Choroid plexus epithelial cell (primary cell): Measurements from ENCODE around the gene BRICD5.

Experiments used
- DNase-seq: peaks from one replicate; pipeline ENCODE4 v3.0.0-alpha.2; 2010; ENCODE audit warnings: low read depth
- H3K4me3 ChIP-seq: 2 replicates; pipeline ENCODE4 v1.5.1; 2011; ENCODE audit warnings: low read depth, mild to moderate bottlenecking, control low read depth, low read length, moderate library complexity
- TF ChIP-seq, protein P1 (sequence below): conservative IDR thresholded peaks from 2 replicates; pipeline ENCODE4 v1.5.1; 2011; ENCODE audit warnings: low read depth, mild to moderate bottlenecking, control low read depth, inconsistent platforms, low read length, moderate library complexity

Gene BRICD5

DNA sequence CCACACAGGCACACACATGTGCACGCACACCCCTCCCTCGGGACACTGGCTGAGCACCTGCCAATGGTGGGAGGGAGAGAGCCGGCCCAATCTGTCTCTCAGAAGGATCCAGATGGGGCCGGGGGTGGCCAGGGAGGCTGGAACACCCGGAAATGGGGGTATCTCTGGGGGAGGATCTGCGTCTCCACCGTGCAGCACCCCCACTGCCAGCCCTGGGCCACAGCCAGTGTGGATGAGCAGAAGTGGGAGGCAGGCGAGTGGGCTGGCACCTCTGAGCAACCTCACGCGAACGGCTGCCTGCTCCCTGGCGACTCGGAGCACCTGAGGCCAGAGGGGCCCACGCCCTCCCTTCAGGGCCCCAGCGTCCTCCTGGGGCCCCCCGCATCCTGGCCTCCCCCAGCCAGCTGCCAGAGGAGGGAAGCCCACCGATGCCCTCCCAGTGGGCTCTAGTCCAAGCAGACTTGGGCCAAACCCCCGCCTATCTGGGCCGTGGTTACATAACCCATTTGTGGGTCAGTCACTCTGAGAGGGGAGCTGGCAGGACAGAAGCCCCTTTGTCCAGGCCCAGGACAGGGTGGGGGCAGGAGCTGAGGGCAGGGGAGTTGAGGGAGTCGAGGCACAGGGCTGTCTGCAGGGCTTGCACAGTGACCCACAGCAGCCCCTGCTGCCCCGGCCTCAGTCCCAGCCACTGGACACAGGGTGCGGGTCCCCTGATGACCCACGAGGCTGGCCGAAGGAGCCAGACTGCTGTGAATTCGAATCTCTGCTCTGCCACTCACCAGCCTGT, 19.8 kb downstream of the BRICD5 start:
- no peak for DNase-seq
- H3K4me3 ChIP-seq: no peak overlapping the region
- TF ChIP-seq, protein P1, sequence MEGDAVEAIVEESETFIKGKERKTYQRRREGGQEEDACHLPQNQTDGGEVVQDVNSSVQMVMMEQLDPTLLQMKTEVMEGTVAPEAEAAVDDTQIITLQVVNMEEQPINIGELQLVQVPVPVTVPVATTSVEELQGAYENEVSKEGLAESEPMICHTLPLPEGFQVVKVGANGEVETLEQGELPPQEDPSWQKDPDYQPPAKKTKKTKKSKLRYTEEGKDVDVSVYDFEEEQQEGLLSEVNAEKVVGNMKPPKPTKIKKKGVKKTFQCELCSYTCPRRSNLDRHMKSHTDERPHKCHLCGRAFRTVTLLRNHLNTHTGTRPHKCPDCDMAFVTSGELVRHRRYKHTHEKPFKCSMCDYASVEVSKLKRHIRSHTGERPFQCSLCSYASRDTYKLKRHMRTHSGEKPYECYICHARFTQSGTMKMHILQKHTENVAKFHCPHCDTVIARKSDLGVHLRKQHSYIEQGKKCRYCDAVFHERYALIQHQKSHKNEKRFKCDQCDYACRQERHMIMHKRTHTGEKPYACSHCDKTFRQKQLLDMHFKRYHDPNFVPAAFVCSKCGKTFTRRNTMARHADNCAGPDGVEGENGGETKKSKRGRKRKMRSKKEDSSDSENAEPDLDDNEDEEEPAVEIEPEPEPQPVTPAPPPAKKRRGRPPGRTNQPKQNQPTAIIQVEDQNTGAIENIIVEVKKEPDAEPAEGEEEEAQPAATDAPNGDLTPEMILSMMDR: no peak

DNA sequence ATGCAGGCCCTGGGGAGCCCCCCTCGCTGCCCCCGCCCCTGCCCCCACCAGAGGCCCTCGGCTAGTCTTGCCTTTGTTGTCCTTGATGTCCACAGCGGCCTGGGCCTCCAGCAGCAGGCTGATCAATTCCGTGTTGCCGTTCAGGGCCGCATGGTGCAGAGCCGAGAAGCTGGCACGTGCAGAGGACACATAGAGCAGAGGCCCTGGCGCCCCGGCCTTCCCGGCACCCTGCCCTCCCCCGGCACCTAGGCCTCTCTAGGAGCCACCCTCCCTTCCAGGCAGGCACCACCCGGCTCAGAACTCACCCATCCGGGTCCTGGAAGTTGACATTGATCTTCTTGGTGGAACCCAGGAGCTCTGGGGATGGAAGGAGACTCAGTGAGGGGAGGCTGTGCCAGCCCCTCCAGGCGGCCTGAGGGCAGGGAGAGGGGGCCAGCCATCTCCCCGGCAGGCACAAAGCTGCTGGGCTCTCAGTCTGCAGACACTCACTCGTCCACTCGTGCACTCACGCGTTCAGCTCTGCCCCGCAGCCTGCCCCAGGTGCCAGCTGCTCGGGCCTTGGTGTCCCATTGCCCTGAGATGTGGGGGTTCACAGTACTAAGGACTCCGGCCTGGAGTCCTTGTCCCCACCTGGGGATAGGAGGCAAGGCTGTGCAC, 20.5 kb downstream of the BRICD5 start:
- H3K4me3 ChIP-seq: no peak overlapping the region
- TF ChIP-seq, protein P1: no peak
- DNase-seq: no peak

DNA sequence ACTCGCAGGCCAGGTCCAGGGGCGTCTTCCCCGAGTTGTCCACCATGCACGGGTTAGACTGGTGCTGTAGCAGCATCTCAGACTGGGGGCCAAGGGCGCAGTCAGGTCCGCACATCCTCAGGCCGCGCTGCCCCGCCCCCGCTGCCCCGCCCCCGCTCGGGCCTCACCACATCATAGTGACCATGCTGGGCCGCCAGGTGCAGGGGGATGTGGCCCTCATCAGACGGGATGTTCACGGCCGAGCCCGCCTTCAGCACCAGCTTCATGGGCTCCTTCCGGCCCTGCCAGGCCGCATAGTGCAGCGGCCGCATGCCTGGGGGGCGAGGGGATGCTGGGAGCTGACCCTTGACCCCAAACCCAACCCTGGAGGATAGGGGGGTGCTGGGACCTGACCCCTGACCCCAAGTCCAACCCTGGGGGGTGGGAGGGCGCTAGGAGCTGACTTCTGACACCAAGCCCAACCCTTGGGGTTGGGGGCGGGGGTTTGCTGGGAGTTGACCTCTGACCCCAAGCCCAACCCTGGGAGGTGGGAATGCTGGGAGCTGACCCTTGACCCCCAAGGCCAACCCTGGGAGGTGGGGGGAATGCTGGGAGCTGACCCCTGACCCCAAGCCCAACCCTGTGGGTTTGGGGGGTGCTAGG, 21.3 kb downstream of the BRICD5 start:
- TF ChIP-seq, protein P1: no peak
- DNase-seq: no peak
- no peak overlapping the region for H3K4me3 ChIP-seq

DNA sequence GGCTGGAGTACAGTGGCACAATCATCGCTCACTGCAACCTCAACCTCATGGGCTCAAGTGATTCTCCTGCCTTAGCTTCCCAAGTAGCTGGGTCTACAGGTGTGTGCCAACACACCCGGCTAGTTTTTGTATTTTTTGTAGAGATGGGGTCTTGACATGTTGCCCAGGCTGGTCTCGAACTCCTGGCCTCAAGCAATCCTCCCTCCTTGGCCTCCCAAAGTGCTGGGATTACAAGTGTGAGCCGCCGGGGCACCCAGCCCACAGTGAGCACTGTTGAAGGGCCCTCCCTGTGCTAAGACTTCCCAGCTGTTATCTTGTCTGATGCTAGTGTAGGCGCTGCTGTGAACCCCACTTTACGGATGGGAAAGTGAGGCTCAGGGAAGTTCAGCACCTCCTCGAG, 22.3 kb downstream of the BRICD5 start:
- no peak overlapping the region for H3K4me3 ChIP-seq
- TF ChIP-seq, protein P1: no peak
- DNase-seq: no peak

DNA sequence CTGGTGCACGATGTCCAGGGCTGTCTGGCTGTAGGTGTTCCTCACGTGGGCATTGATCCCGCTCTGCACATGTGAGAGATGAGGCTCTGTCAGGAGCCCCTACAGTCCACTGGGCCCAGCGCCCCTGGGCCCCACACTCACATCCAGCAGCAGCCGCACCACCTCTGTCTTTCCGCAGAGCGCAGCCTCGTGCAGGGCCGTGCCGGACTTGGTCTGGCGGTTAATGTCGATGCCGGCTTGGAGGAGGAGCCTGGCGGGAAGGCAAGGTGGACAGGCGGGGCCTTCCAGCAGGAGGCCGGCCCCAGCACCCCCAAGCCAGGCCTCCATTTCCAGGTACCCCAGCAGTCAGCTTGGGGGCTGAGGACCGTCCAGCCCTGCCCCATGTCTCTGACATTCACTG, 23.5 kb downstream of the BRICD5 start:
- no peak overlapping the region for H3K4me3 ChIP-seq
- no peak for DNase-seq
- TF ChIP-seq, protein P1: no peak

DNA sequence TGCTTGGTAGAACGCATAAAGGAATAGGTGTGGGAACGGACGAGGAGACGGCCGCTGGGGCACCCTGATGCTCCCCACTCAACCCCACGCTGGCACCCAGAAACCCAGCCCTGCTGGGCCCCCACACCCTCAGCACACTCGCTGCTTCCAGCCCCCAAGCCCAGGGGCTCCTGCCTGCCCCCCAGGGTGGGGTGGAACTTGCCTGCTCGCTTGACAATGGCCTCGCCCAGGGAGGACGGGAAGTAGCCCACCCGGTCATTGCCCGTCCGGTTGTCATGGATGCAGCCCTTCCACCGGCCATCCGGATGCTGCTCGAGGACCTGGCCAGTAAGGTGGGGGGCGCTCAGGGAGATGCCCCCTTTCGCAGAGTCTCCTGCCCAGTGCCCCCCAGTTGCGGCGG, 24.2 kb downstream of the BRICD5 start:
- no peak for DNase-seq
- no peak overlapping the region for H3K4me3 ChIP-seq
- TF ChIP-seq, protein P1: no peak
